Keratinocyte (primary cell): Measurements from ENCODE around the gene UXS1. TPM values are rescaled to one million over a fixed set of nuclear protein-coding genes. Genes with fewer than 3 reads are reported as not detected.

Experiments
- DNase-seq: peaks from one replicate; pipeline ENCODE4 v3.0.0-alpha.2; 2011; ENCODE audit warnings: low read depth, missing footprints, low spot score
- FAIRE-seq: peaks from 2 replicates; lab custom pipeline; 2011; peaks lifted over from hg19 to GRCh38; lab: Jason Lieb, UNC
- H2AFZ ChIP-seq: 2 replicates; pipeline ENCODE4 v1.6.0; 2012; ENCODE audit warnings: low read length, control low read depth, inconsistent platforms; ENCODE audit not compliant: control insufficient read depth
- H3K27ac ChIP-seq: 2 replicates; pipeline ENCODE4 v1.5.1; 2011; ENCODE audit warnings: low read length; ENCODE audit not compliant: control insufficient read depth, insufficient read depth
- H3K27me3 ChIP-seq: 3 replicates; pipeline ENCODE4 v1.6.0; 2011; ENCODE audit warnings: low read length; ENCODE audit not compliant: control insufficient read depth, insufficient read depth; ENCODE audit errors: extremely low read depth
- H3K36me3 ChIP-seq, 2 experiments: 2 replicates in 1 of 2; 3 replicates in 1 of 2; pipeline ENCODE4 v1.5.1; 2011; ENCODE audit warnings: low read length in 2 of 2, mild to moderate bottlenecking in 1 of 2; ENCODE audit not compliant: control insufficient read depth in 2 of 2, insufficient read depth in 2 of 2; ENCODE audit errors: extremely low read depth in 1 of 2
- H3K4me1 ChIP-seq: 3 replicates; pipeline ENCODE4 v1.5.1; 2011; ENCODE audit warnings: low read length; ENCODE audit not compliant: control insufficient read depth, insufficient read depth; ENCODE audit errors: extremely low read depth
- H3K4me2 ChIP-seq: 3 replicates; pipeline ENCODE4 v1.6.0; 2011; ENCODE audit warnings: low read depth, low read length; ENCODE audit not compliant: control insufficient read depth, insufficient read depth; ENCODE audit errors: extremely low read depth
- H3K4me3 ChIP-seq, 3 experiments: fragments of 200-600 bp in 1 of 3; sonication (generic) in 1 of 3; 2 replicates in 2 of 3; 3 replicates in 1 of 3; pipeline ENCODE4 v1.5.1; 2011 to 2016; ENCODE audit warnings: low read length in 3 of 3, mild to moderate bottlenecking in 3 of 3, control low read depth in 2 of 3, inconsistent platforms in 1 of 3, low read depth in 1 of 3, mixed read lengths in 1 of 3, mixed run types in 1 of 3, moderate library complexity in 1 of 3; ENCODE audit not compliant: control insufficient read depth in 2 of 3, insufficient read depth in 2 of 3; ENCODE audit errors: extremely low read depth in 1 of 3
- H3K79me2 ChIP-seq: 2 replicates; pipeline ENCODE4 v1.6.0; 2012; ENCODE audit warnings: low read length; ENCODE audit not compliant: control insufficient read depth, insufficient read depth
- H3K9ac ChIP-seq: 3 replicates; pipeline ENCODE4 v1.6.0; 2011; ENCODE audit warnings: low read length; ENCODE audit not compliant: control insufficient read depth, insufficient read depth; ENCODE audit errors: extremely low read depth
- H3K9me1 ChIP-seq: 3 replicates; pipeline ENCODE4 v1.6.0; 2011; ENCODE audit warnings: low read length; ENCODE audit not compliant: control insufficient read depth, insufficient read depth; ENCODE audit errors: extremely low read depth
- H3K9me3 ChIP-seq: 2 replicates; pipeline ENCODE4 v1.5.1; 2012; ENCODE audit warnings: low read depth, low read length; ENCODE audit not compliant: control insufficient read depth
- H4K20me1 ChIP-seq: 3 replicates; pipeline ENCODE4 v1.6.0; 2011; ENCODE audit warnings: low read length; ENCODE audit not compliant: control insufficient read depth, insufficient read depth; ENCODE audit errors: extremely low read depth
- EZH2 ChIP-seq: IDR thresholded peaks from one replicate; pipeline ENCODE4 v1.6.1; 2012; ENCODE audit warnings: inconsistent platforms, mild to moderate bottlenecking, low read length, moderate library complexity
- dilution Hi-C: fragments of 300-500 bp; cut with MboI; formaldehyde crosslinking; loops from one replicate; pipeline ENCODE4 v1.7.0; 2020; ENCODE audit warnings: low sequenced_read_pairs; ENCODE audit not compliant: extremely low pct_ligation_motif_present
- polyA plus RNA-seq, 5 experiments: library from polyadenylated mRNA; depleted of rRNA in 3 of 5; stranded (reverse) in 3 of 5; stranded (forward) in 1 of 5; unstranded in 1 of 5; fragments of >200 nt; gene quantifications; 1 replicate in 1 of 5; 2 replicates in 3 of 5; 3 replicates in 1 of 5; pipeline versions ENCODE4 v1.2.1 to v1.2.3, GENCODE V29; 2011 to 2012; ENCODE audit warnings: missing spikeins in 2 of 5, low read depth in 1 of 5, low replicate concordance in 1 of 5
- TF ChIP-seq, protein P1 (sequence below), 3 experiments: IDR thresholded peaks in 1 of 3; conservative IDR thresholded peaks in 1 of 3; optimal IDR thresholded peaks in 1 of 3; 2 replicates in 2 of 3; 3 replicates in 1 of 3; pipeline versions ENCODE3 to v1.5.1; 2011; ENCODE audit warnings: low read length in 3 of 3, mild to moderate bottlenecking in 3 of 3, moderate library complexity in 2 of 3, control low read depth in 1 of 3, inconsistent platforms in 1 of 3; ENCODE audit not compliant: insufficient read depth in 2 of 3; ENCODE audit errors: extremely low read depth in 1 of 3

Gene UXS1
- polyA plus RNA-seq, 1 donor (not counting 4 experiments of a cell fraction or from before 2014, with no cell fraction given), result 43.5 TPM

- Histone ChIP-seq H3K4me3 (no peak overlapping the region), H3K9me1 (no peaks in the 10 kb centered on the region), H2AFZ (no peak overlapping the region), H3K27ac (no peak overlapping the region), H4K20me1 (no peaks in the 10 kb centered on the region), H3K79me2 (no peaks in the 10 kb centered on the region), H3K9ac (no peak overlapping the region), H3K36me3 (peaks cover 3 to 4% of the 10 kb centered on the region in 2 experiments), H3K4me1 (peaks cover 6% of the 10 kb centered on the region), H3K27me3 (no peaks in the 10 kb centered on the region), H3K4me2 (no peak overlapping the region), H3K9me3 (no peaks in the 10 kb centered on the region)
- no peak for DNase-seq
- no peak for FAIRE-seq
- TF ChIP-seq EZH2, result no peak
- TF ChIP-seq, protein P1, sequence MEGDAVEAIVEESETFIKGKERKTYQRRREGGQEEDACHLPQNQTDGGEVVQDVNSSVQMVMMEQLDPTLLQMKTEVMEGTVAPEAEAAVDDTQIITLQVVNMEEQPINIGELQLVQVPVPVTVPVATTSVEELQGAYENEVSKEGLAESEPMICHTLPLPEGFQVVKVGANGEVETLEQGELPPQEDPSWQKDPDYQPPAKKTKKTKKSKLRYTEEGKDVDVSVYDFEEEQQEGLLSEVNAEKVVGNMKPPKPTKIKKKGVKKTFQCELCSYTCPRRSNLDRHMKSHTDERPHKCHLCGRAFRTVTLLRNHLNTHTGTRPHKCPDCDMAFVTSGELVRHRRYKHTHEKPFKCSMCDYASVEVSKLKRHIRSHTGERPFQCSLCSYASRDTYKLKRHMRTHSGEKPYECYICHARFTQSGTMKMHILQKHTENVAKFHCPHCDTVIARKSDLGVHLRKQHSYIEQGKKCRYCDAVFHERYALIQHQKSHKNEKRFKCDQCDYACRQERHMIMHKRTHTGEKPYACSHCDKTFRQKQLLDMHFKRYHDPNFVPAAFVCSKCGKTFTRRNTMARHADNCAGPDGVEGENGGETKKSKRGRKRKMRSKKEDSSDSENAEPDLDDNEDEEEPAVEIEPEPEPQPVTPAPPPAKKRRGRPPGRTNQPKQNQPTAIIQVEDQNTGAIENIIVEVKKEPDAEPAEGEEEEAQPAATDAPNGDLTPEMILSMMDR (optimal IDR thresholded peaks at IDR 0.05 in 1 of 3, IDR thresholded peaks at IDR 0.05 in 1 of 3, conservative IDR thresholded peaks at IDR 0.05 in 1 of 3; ENCODE audit: extremely low read depth in 1 of 3, insufficient read depth in 2 of 3, low read length in 3 of 3), result no peak
- dilution Hi-C loops, result no loop called here
Measured at GRCh38 chr2:106140113-106140512, 54.0 kb downstream of the UXS1 start.

GRCh38 chr2:106139238-106139935 is 54.7 kb downstream of the UXS1 start:
- Histone ChIP-seq H3K4me1 (peaks cover 6% of the 10 kb centered on the region), H3K9me3 (no peaks in the 10 kb centered on the region), H3K9ac (no peak overlapping the region), H4K20me1 (no peaks in the 10 kb centered on the region), H3K4me3 (no peak overlapping the region), H3K4me2 (no peak overlapping the region), H3K9me1 (no peaks in the 10 kb centered on the region), H3K79me2 (no peaks in the 10 kb centered on the region), H3K36me3 (peaks cover 0 to 3% of the 10 kb centered on the region in 2 experiments), H3K27me3 (no peaks in the 10 kb centered on the region), H2AFZ (no peak overlapping the region), H3K27ac (no peak overlapping the region)
- DNase-seq (no peak), FAIRE-seq (no peak)
- no peak for TF ChIP-seq EZH2
- TF ChIP-seq, protein P1 (optimal IDR thresholded peaks at IDR 0.05 in 1 of 3, IDR thresholded peaks at IDR 0.05 in 1 of 3, conservative IDR thresholded peaks at IDR 0.05 in 1 of 3; ENCODE audit: extremely low read depth in 1 of 3, insufficient read depth in 2 of 3, low read length in 3 of 3), result no peak
- dilution Hi-C loops, result no loop called here
